ENCODE data around the gene DUOXA1. TPM values are rescaled to one million over a fixed set of nuclear protein-coding genes. Genes with fewer than 3 reads are reported as not detected.
"Not testable (repeated sequence)": the region's sequence is repeated elsewhere in the genome, so short reads cannot be mapped to it uniquely, and the experiment has no call there.

Gene DUOXA1
- total RNA-seq, 2 experiments from 2014 or later, result not detected

DNA sequence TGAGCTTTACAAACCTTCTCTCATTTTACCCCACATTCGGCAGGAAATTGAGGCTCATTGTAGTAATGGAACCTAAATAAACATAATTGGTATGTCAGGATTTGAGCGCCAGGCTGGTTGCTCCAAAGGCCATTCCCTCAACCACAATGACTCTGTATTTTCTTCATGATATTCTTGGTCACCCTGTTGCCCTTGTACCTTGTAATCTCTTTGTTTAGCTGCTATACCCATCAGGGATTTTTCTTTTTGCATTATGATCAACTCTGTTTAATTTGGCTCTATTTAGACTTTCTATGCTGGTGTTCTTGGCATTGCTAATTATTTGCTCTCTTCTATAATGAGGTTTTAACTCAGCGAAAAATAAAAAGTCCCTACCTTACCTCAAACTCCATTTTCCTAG is 45.5 kb downstream of the DUOXA1 start:
- Mint-ChIP-seq H3K4me3 (no peak overlapping the region), H3K27me3 (peaks cover 24% of the 10 kb centered on the region), H3K36me3 (ENCODE audit: low read depth) (no peaks in the 10 kb centered on the region), H3K9me3 (no peaks in the 10 kb centered on the region), H3K27ac (no peak overlapping the region), H3K4me1 (no peaks in the 10 kb centered on the region)
- ChIA-PET POLR2A (no interaction called here), CTCF (no interaction called here)
- DNase-seq, result no peak

DNA sequence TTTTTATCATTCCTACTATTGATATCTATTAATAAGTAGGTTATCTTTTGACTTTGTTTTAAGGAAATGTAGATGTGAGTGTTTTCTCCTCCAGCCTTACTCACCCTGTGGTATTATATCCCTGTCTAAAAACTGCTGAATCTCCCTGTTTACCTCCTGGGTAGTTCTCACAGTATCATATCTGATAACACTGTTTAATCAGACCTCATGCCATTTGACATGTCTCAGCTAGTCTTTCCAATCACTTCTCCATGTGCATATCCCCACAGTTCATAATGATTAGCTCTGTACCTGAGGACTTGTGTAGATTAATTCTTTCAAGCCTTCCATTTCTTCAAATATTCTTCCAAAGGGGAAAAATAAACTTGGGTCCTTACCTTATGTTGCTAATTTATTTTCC is 46.5 kb downstream of the DUOXA1 start:
- H3K9me3 Mint-ChIP-seq, result no peaks in the 10 kb centered on the region
- no peaks in the 10 kb centered on the region for H3K36me3 Mint-ChIP-seq (ENCODE audit: low read depth)
- ChIA-PET POLR2A (no interaction called here), CTCF (no interaction called here)
- H3K4me1 Mint-ChIP-seq, result no peaks in the 10 kb centered on the region
- no peak overlapping the region for H3K27ac Mint-ChIP-seq
- no peak overlapping the region for H3K4me3 Mint-ChIP-seq
- peaks cover 23% of the 10 kb centered on the region for H3K27me3 Mint-ChIP-seq
- no peak for DNase-seq

DNA sequence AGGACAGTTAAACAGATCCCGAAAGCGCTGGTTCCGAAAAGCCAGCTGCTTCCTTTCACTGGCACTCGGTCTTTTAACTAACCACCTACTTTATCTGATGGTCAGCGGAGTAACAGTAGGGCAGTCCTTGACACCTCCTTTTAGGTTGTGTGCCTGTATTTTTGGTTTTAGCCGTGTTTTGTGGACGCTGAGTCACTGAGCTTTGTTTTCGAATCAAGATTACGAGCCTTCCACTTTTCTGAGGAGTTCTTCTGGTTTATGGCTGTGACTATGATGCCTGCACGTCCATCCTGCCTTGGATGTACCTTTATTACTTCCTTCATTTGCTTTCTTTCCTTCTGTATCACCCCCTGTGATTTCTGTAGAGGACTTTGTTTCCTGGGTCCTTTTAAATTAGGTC is 47.3 kb downstream of the DUOXA1 start:
- peaks cover 17% of the 10 kb centered on the region for H3K27me3 Mint-ChIP-seq
- H3K4me3 Mint-ChIP-seq; DNase-seq; H3K4me1 Mint-ChIP-seq; POLR2A ChIA-PET; CTCF ChIA-PET; H3K9me3 Mint-ChIP-seq; H3K27ac Mint-ChIP-seq; H3K36me3 Mint-ChIP-seq (ENCODE audit: low read depth): not testable (repeated sequence)

DNA sequence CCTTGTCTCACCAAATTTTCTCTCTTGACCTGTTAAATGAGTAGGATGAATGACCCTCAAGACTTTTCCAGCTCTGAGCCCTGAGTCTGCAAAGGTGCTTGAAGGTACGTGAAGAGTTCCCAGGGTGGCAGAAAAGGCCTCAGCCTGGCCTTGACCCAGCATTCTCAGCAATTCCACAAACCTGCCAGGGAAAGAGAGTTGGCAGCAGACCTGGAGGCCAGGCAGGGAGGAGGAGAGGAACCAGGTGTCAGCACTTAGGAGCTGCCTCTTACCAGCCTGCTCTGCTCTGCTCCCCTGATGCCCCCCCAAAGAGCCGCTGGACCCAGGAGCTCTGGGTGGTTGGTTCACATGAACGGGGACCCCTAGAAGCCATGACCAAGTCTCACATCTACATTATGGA is 49.1 kb downstream of the DUOXA1 start:
- DNase-seq; H3K9me3 Mint-ChIP-seq; H3K4me3 Mint-ChIP-seq; H3K36me3 Mint-ChIP-seq (ENCODE audit: low read depth); H3K27ac Mint-ChIP-seq; POLR2A ChIA-PET; H3K4me1 Mint-ChIP-seq; CTCF ChIA-PET: not testable (repeated sequence)
- H3K27me3 Mint-ChIP-seq, result peaks cover 12% of the 10 kb centered on the region

DNA sequence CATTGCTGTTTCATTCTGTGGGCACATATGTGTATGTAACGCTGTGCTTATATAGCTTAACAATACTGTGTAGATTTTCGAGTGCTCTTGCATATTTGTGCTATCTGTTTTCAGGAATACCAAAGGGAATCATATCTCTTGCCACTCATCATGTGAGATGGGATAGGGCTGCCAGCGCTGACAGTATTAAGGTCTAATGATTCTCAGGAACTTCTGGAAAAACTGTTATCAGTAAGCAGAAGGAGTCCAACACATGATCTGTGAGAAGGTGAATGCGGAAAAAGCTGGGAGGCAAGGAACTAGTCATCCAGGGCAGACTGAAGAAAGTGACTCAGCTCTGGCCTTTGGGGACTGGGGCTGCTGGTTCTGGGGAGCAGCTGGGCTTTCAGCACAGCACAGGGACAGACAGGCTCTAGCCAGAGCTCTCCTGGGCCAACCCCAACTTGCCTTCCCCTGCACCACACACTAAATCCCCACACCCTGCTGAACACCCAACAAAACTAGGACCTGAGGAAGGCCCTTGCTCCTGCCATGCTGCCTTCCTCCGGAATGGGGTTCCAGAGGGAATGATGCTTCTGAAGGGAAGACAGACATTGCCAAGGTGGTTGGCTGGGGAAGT is 49.9 kb downstream of the DUOXA1 start:
- H3K27ac Mint-ChIP-seq; H3K9me3 Mint-ChIP-seq; DNase-seq; CTCF ChIA-PET; POLR2A ChIA-PET; H3K36me3 Mint-ChIP-seq (ENCODE audit: low read depth); H3K4me1 Mint-ChIP-seq; H3K4me3 Mint-ChIP-seq: not testable (repeated sequence)
- H3K27me3 Mint-ChIP-seq, result peaks cover 12% of the 10 kb centered on the region

DNA sequence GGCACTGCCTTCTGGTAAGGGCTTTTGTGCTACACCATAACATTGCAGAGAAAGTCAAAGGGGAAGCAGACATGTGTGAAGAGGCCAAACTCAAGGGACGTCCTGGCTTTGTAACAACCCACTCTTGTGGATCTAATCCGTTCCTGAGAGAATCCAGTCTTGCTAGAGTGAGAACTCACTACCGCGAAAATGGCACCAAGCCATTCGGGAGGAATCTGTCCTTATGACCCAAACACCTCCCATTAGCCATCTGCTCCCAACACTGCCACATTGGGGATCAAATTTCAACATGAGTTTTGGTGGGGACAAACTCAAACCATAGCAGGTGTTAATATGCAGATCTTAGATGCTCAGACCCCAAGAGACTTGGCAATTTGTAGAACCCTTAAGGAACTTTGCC is 50.5 kb downstream of the DUOXA1 start:
- H3K36me3 Mint-ChIP-seq (ENCODE audit: low read depth); CTCF ChIA-PET; H3K9me3 Mint-ChIP-seq; H3K27ac Mint-ChIP-seq; DNase-seq; H3K27me3 Mint-ChIP-seq; H3K4me3 Mint-ChIP-seq; POLR2A ChIA-PET; H3K4me1 Mint-ChIP-seq: not testable (repeated sequence)

DNA sequence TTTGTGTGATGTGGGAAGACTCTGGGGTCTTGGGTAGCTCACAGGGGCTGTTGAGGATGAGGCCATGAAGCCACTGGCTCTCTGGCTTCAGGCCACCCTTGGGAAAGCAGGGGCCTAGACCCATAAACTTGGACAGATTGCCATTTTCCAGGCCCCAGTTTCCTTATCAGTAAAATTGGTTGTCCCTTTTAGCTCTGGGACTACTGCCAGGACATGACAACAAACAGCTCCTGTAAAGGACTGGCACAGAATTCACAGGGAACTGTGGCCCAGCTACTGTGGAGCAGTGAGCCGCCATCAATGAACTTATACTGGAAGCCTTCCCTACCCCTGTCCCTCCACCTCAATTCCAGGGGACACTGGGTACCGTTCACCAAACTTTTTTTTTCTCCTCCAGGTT is 52.3 kb downstream of the DUOXA1 start:
- CTCF ChIA-PET, H3K4me3 Mint-ChIP-seq: not testable (repeated sequence)

DNA sequence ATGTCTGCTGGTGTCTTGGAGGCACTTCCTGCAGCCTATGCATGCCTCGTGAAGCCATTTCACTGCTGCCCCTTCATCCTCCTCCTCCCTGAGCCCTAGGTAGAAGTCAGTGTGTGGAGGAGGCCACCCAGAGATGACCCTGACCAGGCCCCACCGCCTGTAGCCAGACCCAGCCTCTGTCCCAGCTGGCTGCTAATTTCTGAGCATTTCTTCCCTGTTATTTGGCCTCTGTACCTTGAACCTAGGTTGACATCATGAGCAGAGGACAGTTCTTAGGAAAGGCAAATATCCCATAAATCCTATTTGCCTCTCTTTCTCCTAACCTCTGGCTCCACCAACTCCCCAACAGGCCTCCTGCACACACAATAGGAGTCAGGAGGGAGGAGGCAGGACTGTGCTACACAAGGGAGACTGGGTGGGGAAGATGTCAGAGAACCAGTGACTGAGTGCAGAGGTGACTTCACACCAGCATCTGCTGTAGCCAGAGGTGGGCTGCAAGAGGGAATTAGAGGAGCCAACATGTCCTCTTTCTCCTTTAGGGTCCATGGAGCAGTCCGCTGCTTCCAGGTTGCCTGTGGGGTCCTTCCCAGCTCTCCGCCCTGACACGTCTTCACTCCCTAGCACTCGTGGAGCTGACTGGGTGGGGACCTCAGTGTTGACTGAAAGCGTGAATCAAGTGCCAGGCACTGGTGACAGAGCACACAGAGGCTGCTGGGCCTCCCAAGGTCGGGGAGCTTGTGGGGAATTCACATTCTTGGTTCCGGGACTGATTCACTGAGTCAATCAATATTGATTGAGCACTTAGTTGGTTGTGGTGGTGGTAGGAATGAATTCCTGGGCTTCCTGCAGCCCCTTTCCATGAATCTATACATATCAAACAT is 54.0 kb downstream of the DUOXA1 start:
- H3K4me3 Mint-ChIP-seq; POLR2A ChIA-PET; H3K27ac Mint-ChIP-seq; H3K36me3 Mint-ChIP-seq (ENCODE audit: low read depth); H3K27me3 Mint-ChIP-seq; DNase-seq; CTCF ChIA-PET; H3K9me3 Mint-ChIP-seq; H3K4me1 Mint-ChIP-seq: not testable (repeated sequence)

More for the DNA sequence above, 52.3 kb downstream of the DUOXA1 start:
- POLR2A ChIA-PET; H3K27ac Mint-ChIP-seq; H3K9me3 Mint-ChIP-seq; H3K36me3 Mint-ChIP-seq (ENCODE audit: low read depth); DNase-seq; H3K4me1 Mint-ChIP-seq; H3K27me3 Mint-ChIP-seq: not testable (repeated sequence)

DNA sequence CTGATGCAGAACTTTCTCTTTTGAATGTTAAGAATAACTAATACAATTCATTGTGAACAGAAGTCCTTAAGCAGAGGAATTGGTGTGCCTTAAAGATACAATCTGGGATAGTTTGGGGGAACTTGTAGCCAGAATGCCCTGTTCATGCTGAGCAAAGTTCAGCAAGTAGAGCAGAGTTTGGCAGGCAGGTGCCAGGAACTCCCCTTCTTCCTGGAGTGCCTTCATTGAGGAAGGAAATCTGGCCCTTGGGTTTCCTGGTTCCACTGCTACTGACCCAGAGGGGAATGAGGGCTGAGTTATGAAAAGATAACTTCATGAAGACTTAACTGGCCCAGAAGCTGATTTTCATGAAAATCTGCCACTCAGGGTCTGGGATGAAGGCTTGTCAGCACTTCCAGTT is 56.1 kb downstream of the DUOXA1 start:
- CTCF ChIA-PET, POLR2A ChIA-PET, H3K4me3 Mint-ChIP-seq: not testable (repeated sequence)

DNA sequence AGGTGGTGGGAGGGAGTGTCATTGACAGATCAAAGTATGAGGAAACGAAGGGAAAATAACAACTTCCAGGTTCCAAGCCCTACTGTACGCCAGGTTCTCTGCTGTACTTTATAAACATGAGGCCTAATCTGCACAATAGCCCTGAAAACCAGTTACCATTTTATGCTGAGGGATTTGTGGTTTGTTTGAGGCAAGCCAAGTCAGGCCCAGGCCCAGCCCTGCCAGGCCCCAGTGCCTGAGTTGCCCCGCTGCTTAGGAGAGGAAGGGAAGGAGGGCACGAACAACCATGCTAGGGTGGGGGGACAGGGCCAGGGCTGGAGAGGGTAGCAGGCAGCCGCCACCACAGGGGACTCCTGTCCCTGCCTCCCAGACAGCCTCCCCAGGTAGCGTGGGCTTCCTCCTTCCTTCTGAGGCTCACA is 59.7 kb downstream of the DUOXA1 start:
- CTCF ChIA-PET; H3K9me3 Mint-ChIP-seq; POLR2A ChIA-PET; H3K36me3 Mint-ChIP-seq (ENCODE audit: low read depth); DNase-seq; H3K27me3 Mint-ChIP-seq; H3K4me1 Mint-ChIP-seq; H3K4me3 Mint-ChIP-seq: not testable (repeated sequence)
- peak overlapping the region; percentile 78 for H3K27ac Mint-ChIP-seq

More for the DNA sequence above, 56.1 kb downstream of the DUOXA1 start:
- not testable (repeated sequence) for H3K4me1 Mint-ChIP-seq; H3K9me3 Mint-ChIP-seq; DNase-seq; H3K27ac Mint-ChIP-seq; H3K27me3 Mint-ChIP-seq; H3K36me3 Mint-ChIP-seq (ENCODE audit: low read depth)

Other genes with a start within 250 kb of the DUOXA1 start
- gene TERB2, start 173.2 kb downstream of the DUOXA1 start, total RNA-seq, result not detected
- gene SORD, start 106.7 kb downstream of the DUOXA1 start, total RNA-seq, result 1 to 10 TPM; 6.0 TPM
- gene DUOX2, start 15.7 kb downstream of the DUOXA1 start, total RNA-seq, result under 1 TPM in 1 of 2 experiments, not detected in 1; 0.02 TPM
- not detected for gene DUOXA2, start 15.6 kb downstream of the DUOXA1 start, total RNA-seq
- not detected for gene DUOX1, start 115 bp upstream of the DUOXA1 start, total RNA-seq
- under 1 TPM; 0.79 to 0.92 TPM for gene SHF, start 58.1 kb upstream of the DUOXA1 start, total RNA-seq
- not detected for gene SLC28A2, start 122.4 kb upstream of the DUOXA1 start, total RNA-seq
- 1 to 10 TPM; 1.6 to 2.0 TPM for gene GATM, start 248.7 kb upstream of the DUOXA1 start, total RNA-seq

Measured in activated CD4-positive, alpha-beta T cell treated with anti-CD3 and anti-CD28 coated beads, Interleukin-2, amount 10 ng/mL, durations not matched to agents 7 days and 5 days (primary cell).